Posterior vena cava (tissue), 2 donors: Measurements from ENCODE around the gene CELSR1. TPM values are rescaled to one million over a fixed set of nuclear protein-coding genes. Genes with fewer than 3 reads are reported as not detected.

Source experiments
- DNase-seq: peaks from one replicate; pipeline ENCODE4 v3.0.0-alpha.2; 2020; ENCODE audit warnings: low spot score
- intact Hi-C, 2 donors: fragments of 100-400 bp; cut with DNase I; formaldehyde crosslinking; loops; one replicate each; pipeline versions ENCODE4 v1.14.1 to v1.14.2; 2022 to 2023
- long read RNA-seq, 2 donors: library from polyadenylated mRNA; unstranded; transcript quantifications; one replicate each; pipeline ENCODE4 v2.0.0, GENCODE V29; 2020 to 2021
- total RNA-seq, 2 donors: library from RNA; stranded (reverse); fragmentation: NEBNext Ultra II Directional; extraction: Animal tissue kit (Norgen Biotek cat#: 25700); gene quantifications; one replicate each; pipeline ENCODE4 v1.2.1, GENCODE V29; 2021
- donor health status: DM: yes; HTN: yes; CAD: no.
- donor health status: DM: yes; HTN: yes; CAD: no.

CELSR1 gene
- 1 to 10 TPM; 2.6 to 2.8 TPM for total RNA-seq
- long read RNA-seq, donor 1, partial matches to known transcripts: 2 of 2 reads
- long read RNA-seq, donor 1, other reads (novel, unspliced or antisense): 0 of 2 reads
- long read RNA-seq, donor 2: 0 reads

DNA sequence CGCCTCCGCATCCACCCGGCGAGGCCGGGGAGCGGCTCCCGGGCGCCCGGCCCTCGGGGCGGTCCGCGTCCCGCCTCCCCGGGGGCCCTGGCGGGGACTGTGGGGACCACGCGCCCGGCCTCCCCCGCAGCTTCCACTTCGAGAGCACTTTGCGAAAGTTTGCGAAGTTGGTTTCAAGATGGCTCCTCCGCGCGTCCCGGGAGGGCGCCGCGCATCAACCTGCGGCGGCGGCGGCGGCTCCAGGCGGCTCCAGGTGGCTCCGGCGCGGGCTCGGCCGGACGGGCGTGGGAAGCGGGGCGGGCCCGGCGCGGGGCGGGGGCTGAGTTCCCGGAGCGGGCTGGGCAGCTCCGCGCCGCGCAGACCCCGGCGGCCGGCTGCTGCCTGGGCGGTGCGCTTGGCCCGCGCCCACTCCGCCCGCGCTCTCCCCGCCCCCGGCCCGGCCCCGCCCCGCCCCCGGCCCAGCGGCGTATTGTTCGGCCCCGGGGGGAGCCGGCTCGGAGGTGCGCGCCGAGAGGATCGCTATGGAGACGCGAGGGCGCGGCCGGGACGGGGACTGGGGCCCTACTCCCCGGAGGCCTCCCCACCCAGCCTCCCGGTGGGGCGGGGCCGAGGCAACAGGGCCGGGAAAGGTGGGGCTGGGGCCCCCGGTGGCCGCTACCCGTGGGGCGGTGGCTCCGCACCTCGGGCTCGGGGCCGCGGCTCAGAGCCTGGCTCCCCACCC is at the start of gene CELSR1:
Gene CELSR1, minus strand, starts transcription at position 396 of the 721 bp plus-strand sequence. CDS start 450 bp downstream, outside the sequence.
- intact Hi-C loops: loop anchor here in 1 of 2 donors (5.0 kb wide), 1 partner anchor 165 kb away; no protein-coding TSS in a partner anchor
- no peak for DNase-seq

DNA sequence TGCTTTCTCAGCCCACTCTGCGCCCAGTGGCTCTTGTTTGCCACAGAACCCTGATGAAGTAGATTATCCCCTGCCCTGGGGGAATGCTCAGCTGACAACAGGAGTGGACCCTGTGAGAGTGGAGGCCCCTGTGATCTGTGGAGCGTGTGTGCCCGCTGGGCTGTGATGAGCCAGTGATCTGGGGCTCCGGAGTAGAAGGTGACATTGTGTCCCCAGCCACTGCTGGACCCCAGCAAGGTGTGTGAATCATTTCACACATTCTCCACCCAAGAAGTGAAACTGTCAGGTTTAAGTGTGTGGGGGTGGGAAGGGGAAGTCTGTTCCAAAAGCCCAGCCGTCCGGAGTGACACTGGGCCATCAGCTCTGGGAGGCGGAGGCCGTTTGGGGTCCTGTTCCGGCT is 49.6 kb upstream of the CELSR1 start:
- intact Hi-C loops: no loop called here

DNA sequence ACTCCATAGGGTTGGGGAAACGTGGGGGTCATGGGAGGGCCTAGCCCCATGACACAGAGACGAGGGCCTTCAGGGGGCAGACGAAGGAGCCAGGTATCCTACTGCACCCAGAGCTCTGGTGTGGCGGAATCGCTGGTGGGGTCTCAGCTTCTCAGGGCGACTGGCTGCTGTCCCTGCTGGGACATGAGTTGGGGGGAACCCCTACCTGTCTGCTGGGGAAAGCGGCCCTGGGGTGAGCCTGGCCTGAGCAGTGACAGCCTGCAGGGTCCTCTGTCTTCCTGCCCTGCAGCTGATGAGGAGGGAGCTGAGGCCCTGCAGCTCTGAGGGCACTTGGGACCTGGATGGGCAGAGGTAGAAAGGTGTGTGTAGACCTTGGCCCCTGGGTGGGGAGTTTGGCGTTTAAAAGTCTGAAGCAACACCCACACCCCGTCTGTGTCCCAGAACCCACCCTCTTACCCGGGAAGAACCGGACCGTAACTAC is 49.2 kb upstream of the CELSR1 start:
- intact Hi-C loops: no loop called here
- no peak for DNase-seq

More for the DNA sequence above, 49.6 kb upstream of the CELSR1 start:
- DNase-seq: no peak

GRCh38 chr22:46586123-46586519 is 48.7 kb upstream of the CELSR1 start:
- no peak for DNase-seq

DNA sequence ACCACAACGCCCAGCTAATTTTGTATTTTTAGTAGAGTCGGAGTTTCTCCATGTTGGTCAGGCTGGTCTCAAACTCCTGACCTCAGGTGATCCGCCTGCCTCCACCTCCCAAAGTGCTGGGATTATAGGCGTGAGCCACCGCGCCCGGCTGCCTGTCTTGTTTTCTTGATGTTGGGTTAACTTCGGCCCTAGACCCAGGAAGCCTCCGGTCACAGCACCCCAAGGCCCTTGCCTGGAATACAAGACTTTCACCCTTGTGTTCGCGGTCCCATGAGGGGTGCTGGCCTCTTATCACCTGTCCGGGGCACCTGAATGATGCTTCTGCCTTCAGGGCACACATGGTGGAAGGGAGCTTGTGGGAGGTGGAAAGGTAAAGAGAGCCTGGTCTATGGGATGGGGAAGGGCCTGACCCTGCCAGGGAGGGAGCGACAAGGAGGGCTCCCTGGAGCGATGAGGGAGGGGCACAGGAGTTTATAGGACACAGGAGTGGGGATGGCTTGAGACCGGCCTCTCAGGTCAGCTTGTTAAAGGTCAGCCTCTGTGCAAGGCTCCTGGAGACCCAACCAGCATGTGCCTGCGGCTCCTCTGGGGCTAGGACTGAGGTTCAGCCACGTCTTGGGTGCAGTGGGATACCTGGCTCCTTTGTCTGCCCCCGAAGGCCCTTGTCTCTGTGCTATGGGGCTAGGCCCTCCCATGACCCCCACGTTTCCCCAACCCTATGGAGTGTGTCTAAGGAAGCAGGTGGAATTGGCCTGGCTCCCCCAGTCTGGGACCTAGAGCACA is 48.1 kb upstream of the CELSR1 start:
- intact Hi-C loops: no loop called here
- no peak for DNase-seq

More at GRCh38 chr22:46586123-46586519, 48.7 kb upstream of the CELSR1 start:
- intact Hi-C loops: no loop called here

GRCh38 chr22:46584081-46584921 is 46.9 kb upstream of the CELSR1 start:
- intact Hi-C loops: no loop called here

DNA sequence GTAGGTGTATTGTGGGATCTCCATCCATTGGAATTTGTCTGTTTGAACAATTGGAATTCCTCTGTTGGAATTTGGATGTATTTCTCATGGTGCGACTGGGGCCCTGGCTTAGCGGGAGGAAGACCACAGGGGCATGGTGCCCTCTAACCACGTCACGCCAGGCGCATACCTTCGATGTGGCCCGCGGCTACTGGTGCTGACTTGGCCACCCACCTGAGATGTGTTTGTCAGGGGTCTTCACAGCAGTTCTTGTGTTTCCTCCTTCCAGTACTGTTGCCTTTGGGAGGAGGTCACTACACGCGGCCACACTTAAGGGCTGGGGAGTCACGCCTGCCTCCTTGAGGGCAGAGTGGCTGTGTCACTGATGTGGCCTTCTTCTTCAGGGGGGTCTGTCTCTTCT is 46.2 kb upstream of the CELSR1 start:
- DNase-seq: peak; percentile 35
- intact Hi-C loops: no loop called here

More at GRCh38 chr22:46584081-46584921, 46.9 kb upstream of the CELSR1 start:
- no peak for DNase-seq

- DNase-seq: peak; percentile 49
- intact Hi-C loops: no loop called here
These were observed 45.0 kb upstream of the CELSR1 start for GRCh38 chr22:46582281-46582933.

DNA sequence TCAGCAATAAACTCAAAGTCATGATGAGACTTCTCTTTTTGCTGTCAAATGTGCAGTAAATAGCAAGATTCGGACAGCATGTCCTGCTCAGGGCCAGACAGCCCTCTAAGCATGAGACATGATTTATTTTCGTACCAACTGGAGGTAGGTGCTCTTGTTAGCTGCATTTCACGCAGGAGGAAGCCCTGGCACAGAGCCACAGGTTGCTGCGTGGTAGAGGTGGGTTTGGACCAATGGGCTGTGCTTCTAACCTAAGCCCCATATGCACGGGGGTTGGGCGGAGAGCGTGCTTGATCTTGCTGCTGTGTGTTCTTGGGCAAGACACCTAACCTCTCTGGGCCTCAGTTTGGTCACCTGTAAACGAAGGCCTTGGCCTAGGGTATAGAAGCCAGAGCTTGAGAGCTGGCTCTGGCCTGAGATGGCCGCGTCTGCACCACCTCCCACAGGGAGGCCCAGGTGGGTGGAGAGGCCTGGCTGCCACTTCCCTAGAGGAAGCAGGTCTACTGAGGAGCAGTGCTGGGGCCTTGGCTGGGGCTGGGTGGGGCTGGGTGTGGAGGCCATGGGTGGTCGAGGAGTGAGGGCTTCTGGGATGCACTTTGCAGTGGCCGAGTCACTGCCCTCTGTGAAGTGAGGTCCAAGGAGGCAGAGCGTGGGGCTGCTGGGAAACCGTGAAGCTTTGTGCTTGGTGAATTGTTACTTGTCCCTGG is 44.3 kb upstream of the CELSR1 start:
- intact Hi-C loops: no loop called here

GRCh38 chr22:46580940-46581537 is 43.6 kb upstream of the CELSR1 start:
- intact Hi-C loops: no loop called here
- DNase-seq: peak; percentile 25

More for the DNA sequence above, 44.3 kb upstream of the CELSR1 start:
- DNase-seq: peak; percentile 74

DNA sequence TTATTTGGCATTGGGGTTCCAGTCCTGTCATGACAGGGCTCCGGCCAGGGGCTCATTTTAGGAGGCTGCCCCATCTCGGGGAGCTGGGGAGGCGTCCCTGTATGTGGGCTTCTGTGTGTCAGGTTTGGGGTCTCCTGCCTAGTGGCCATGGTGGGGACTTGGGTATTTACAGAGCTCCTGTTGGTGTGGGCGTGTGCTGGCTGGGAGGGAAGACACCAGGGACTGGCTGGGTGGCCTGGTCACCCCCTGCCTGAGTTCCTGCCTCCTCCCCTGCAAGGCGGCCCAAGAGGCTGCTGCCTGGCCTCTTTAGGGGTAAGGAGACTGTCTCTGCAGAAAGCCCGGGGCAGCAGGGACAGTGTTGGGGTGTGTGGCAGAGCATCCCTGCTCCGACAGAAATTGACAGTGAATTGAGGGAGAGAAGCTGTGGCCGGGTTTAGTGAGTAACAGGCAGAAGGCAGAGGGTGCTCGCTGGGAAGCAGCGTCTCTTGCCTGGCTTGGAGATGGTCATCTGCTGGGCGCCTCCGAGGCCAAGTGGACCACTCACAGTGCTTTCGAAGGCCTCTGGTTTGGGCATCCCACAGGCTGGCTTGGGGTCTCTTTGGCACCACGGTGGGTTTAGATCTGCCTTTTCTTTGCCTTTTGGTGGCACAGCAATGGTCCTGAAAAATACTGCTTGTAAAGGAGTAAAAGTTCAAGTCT is 42.5 kb upstream of the CELSR1 start:
- intact Hi-C loops: no loop called here
- DNase-seq: peak; percentile 74

DNA sequence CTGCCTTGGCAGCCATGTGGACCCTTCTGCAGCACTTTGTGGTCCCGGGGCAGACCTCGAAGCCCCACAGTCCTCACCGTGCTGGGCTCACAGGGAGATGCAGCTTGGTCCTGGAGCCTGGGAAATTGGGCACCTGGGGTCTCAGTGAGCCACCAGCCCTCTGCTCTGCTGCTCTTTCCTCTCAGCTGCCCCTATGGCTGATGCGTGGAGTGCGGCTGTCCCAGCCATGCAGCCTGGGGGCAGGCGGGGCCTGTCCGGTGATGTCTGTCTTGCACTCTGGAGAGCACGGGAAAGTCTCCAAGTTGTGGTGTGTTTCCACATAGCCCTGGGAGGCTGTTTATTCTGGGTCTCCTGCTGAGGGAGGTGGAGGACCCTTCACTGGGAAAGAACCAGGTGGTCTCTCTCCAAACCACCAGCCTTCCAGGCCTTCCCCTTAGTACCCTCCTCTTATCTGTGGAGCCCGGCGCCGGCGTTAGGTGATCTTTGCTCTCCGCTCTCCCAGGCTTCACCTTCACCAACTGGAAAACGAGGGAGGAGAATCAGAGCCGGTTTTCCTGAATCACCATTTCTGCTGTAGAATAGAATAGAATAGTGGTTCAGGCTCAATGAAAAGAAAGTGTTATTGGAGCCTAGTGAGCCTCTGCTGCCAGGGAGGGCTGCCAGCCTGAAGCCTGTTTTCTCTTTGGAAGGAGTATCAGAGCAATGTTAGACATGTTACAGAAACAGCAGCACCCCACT is 41.6 kb upstream of the CELSR1 start:
- peak; percentile 79 for DNase-seq
- intact Hi-C loops: no loop called here

GRCh38 chr22:46578251-46578823 is 40.9 kb upstream of the CELSR1 start:
- intact Hi-C loops: no loop called here
- DNase-seq: peak; percentile 58

DNA sequence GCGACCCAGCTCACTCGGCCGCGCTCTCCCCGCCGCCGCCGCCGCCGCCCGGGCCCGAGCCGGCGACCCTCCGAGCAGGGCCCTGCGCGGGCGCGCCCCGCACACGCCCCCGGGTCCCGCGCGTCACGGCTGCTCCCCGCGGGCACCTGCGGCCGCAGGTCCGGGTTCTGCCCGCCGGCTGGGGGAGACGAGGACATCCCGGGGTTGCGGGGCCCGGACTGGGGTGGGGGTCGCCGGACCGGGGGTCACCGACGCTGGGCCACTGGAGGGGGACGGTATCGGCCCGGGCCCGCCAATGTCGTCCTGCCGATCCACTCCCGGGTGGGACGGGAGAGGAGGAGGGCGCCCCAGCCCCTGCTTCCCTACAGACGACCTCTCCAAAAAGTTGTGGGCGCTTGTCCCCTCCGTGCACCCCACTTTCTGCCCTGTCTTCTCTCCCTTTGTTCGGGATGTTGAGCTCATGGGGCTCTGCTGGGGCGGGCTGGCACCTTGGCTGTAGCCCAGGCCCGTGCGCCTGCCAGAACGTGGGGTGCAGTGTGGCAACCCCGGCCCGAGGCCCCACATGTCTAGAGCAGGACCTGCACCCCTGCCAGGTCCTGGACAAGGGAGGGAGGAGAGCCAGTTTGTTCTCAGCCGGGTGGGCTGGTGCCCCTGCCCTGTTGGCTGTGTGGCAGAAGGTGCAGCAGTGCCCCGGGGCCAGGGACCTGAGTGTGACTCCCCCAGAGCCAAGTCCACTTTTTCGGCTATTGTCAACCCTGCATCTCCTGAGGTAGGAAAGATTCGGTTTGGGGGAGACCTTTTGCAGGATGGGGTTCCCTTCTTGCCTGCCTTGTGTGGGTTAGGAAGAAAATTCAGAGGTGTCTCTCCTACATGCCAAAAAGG is 40.2 kb upstream of the CELSR1 start:
- intact Hi-C loops: no loop called here
- no peak for DNase-seq
